ENCODE data around the gene SLC18B1. TPM values are rescaled to one million over a fixed set of nuclear protein-coding genes. Genes with fewer than 3 reads are reported as not detected.

The SLC18B1 gene
- polyA plus RNA-seq, 1 of the 3 experiments (the other 2 are of a cell fraction), result 1.2 TPM

- no peak overlapping the region for H3K27ac ChIP-seq (ENCODE audit: low read depth in 2 of 2, low read length in 1 of 2)
- H3K9me2 ChIP-seq, result no peaks in the 10 kb centered on the region
- TF ChIP-seq USF1 (IDR thresholded peaks at IDR 0.05; ENCODE audit: borderline replicate concordance, low read depth), result no peak
- no peak for TF ChIP-seq MAX (IDR thresholded peaks at IDR 0.05; ENCODE audit: low read depth)
- TF ChIP-seq RAD21 (IDR thresholded peaks at IDR 0.05; ENCODE audit: low read length), result no peak
- no peak for TF ChIP-seq SMC3 (IDR thresholded peaks at IDR 0.05; ENCODE audit: low read depth, low read length)
- TF ChIP-seq NFIC (IDR thresholded peaks at IDR 0.05; ENCODE audit: borderline replicate concordance), result no peak
- TF ChIP-seq REST (IDR thresholded peaks at IDR 0.05; ENCODE audit: low read depth, low read length), result no peak
- no peak for TF ChIP-seq TAF1 (IDR thresholded peaks at IDR 0.05; ENCODE audit: borderline replicate concordance, low read depth, low read length)
- TF ChIP-seq CTCF (IDR thresholded peaks at IDR 0.05), result no peak
- no peak for TF ChIP-seq SIN3A (IDR thresholded peaks at IDR 0.05; ENCODE audit: borderline replicate concordance, low read depth, low read length)
- TF ChIP-seq FOXJ3 (CRISPR knock-in tag; IDR thresholded peaks at IDR 0.05), result no peak
- TF ChIP-seq IRF3 (IDR thresholded peaks at IDR 0.05; ENCODE audit: low read depth, low read length), result no peak
- TF ChIP-seq TEAD4 (IDR thresholded peaks at IDR 0.05; ENCODE audit: borderline replicate concordance, insufficient read depth), result no peak
- no peak for TF ChIP-seq GATA2 (CRISPR knock-in tag; IDR thresholded peaks at IDR 0.05)
- TF ChIP-seq USF2 (IDR thresholded peaks at IDR 0.05; ENCODE audit: borderline replicate concordance, low read depth, low read length), result no peak
- H4K20me1 ChIP-seq (ENCODE audit: insufficient read depth), result no peaks in the 10 kb centered on the region
- no peak for DNase-seq
- no peak overlapping the region for H3K4me3 ChIP-seq (ENCODE audit: low read depth in 2 of 2, low read length in 1 of 2)
- no peak overlapping the region for H2AFZ ChIP-seq (ENCODE audit: low read depth)
- ChIA-PET CTCF (interaction anchor here (1.5 kb wide), 1 partner anchor 9 kb away, joined by 3 read pairs; no protein-coding TSS in a partner anchor), POLR2A (no interaction called here)
- H3K4me1 ChIP-seq (ENCODE audit: control insufficient read depth in 1 of 2, insufficient read depth in 2 of 2, low read depth in 1 of 2, low read length in 1 of 2), result no peaks in the 10 kb centered on the region
- H3K79me2 ChIP-seq (ENCODE audit: insufficient read depth), result no peaks in the 10 kb centered on the region
- H3F3A ChIP-seq (replicated peaks; ENCODE audit: insufficient read depth), result no peaks in the 10 kb centered on the region
- 4% methylated on average over 4 of the region's 4 CpGs for WGBS (ENCODE audit: low lambda C conversion rate)
- no peaks in the 10 kb centered on the region for H3K36me3 ChIP-seq (replicated peaks in 1 of 2; ENCODE audit: control insufficient read depth in 1 of 2, insufficient read depth in 2 of 2, low read length in 1 of 2)
- no peak overlapping the region for H3K9ac ChIP-seq
- H3K9me3 ChIP-seq, result no peaks in the 10 kb centered on the region
- H3K27me3 ChIP-seq (ENCODE audit: insufficient read depth), result no peaks in the 10 kb centered on the region; the same call in 1 of the 2 replicates
- H3K4me2 ChIP-seq, result no peak overlapping the region
Measured at GRCh38 chr6:132749111-132749510, 49.3 kb downstream of the SLC18B1 start.

All from SK-N-SH (cell line).